MM.1S (cell line): Measurements from ENCODE around the gene TREML1.

Experiments
- DNase-seq: peaks from one replicate; pipeline ENCODE4 v3.0.0-alpha.2; 2015
- H2AFZ ChIP-seq: fragments of 300-600 bp; sonication (generic); 2 replicates; pipeline ENCODE4 v1.6.0; 2016; ENCODE audit warnings: antibody characterized with exemption, low read length
- H3F3A ChIP-seq: fragments of 300-600 bp; sonication (generic); 2 replicates; pipeline ENCODE4 v1.6.1; 2016; ENCODE audit warnings: mild to moderate bottlenecking, antibody characterized with exemption, low read length, moderate library complexity, mixed read lengths; ENCODE audit not compliant: insufficient read depth
- H3K27ac ChIP-seq: fragments of 300-600 bp; sonication (generic); 2 replicates; pipeline ENCODE4 v1.5.1; 2016; ENCODE audit warnings: mild to moderate bottlenecking, low read length
- H3K27me3 ChIP-seq: fragments of 300-600 bp; sonication (generic); replicated peaks from 2 replicates; pipeline ENCODE4 v1.6.0; 2016; ENCODE audit warnings: low read length; ENCODE audit not compliant: insufficient read depth
- H3K36me3 ChIP-seq: fragments of 300-600 bp; sonication (generic); replicated peaks from 2 replicates; pipeline ENCODE4 v1.6.1; 2016; ENCODE audit warnings: mild to moderate bottlenecking, low read length, mixed read lengths; ENCODE audit not compliant: insufficient read depth
- H3K4me1 ChIP-seq: fragments of 300-600 bp; sonication (generic); 2 replicates; pipeline ENCODE4 v1.6.1; 2016; ENCODE audit warnings: low read length, mixed read lengths
- H3K4me2 ChIP-seq: fragments of 300-600 bp; sonication (generic); 2 replicates; pipeline ENCODE4 v1.6.0; 2016; ENCODE audit warnings: low read depth, low read length
- H3K4me3 ChIP-seq: fragments of 300-600 bp; sonication (generic); 2 replicates; pipeline ENCODE4 v1.5.1; 2016; ENCODE audit warnings: low read length, mixed read lengths
- H3K79me2 ChIP-seq: fragments of 300-600 bp; sonication (generic); 2 replicates; pipeline ENCODE4 v1.6.1; 2016; ENCODE audit warnings: mixed run types, low read length, mixed read lengths
- H3K9ac ChIP-seq: fragments of 300-600 bp; sonication (generic); 2 replicates; pipeline ENCODE4 v1.6.1; 2016; ENCODE audit warnings: low read length, mixed read lengths
- H3K9me2 ChIP-seq: fragments of 300-600 bp; sonication (generic); replicated peaks from 2 replicates; pipeline ENCODE4 v1.6.1; 2016; ENCODE audit warnings: mild to moderate bottlenecking, low read length, mixed read lengths; ENCODE audit not compliant: insufficient read depth
- H3K9me3 ChIP-seq: fragments of 300-600 bp; sonication (generic); replicated peaks from 2 replicates; pipeline ENCODE4 v1.6.1; 2016; ENCODE audit warnings: mild to moderate bottlenecking, low read length, mixed read lengths; ENCODE audit not compliant: insufficient read depth
- H4K20me1 ChIP-seq: fragments of 300-600 bp; sonication (generic); 2 replicates; pipeline ENCODE4 v1.6.1; 2016; ENCODE audit warnings: mild to moderate bottlenecking, low read length, moderate library complexity, mixed read lengths; ENCODE audit not compliant: insufficient read depth
- CTCF ChIP-seq: fragments of 300-600 bp; sonication (generic); IDR thresholded peaks from 2 replicates; pipeline ENCODE4 v1.5.1; 2016; ENCODE audit warnings: antibody characterized with exemption, low read length, mixed read lengths
- EZH2 ChIP-seq: fragments of 300-600 bp; sonication (generic); optimal IDR thresholded peaks from 2 replicates; pipeline ENCODE3; 2017; ENCODE audit warnings: low read depth, mild to moderate bottlenecking, antibody characterized with exemption, low read length, mixed read lengths
- EZH2phosphoT487 ChIP-seq: fragments of 300-600 bp; sonication (generic); IDR thresholded peaks from 2 replicates; pipeline ENCODE4 v1.6.1; 2018; ENCODE audit warnings: antibody characterized with exemption, low read length

The TREML1 gene

GRCh38 chr6:41167173-41167963 is 13.2 kb upstream of the TREML1 start:
- Histone ChIP-seq H3K4me2 (no peak overlapping the region), H3K79me2 (no peaks in the 10 kb centered on the region), H4K20me1 (no peaks in the 10 kb centered on the region), H3K9me2 (no peaks in the 10 kb centered on the region), H3K36me3 (no peaks in the 10 kb centered on the region), H3K27me3 (no peaks in the 10 kb centered on the region), H3K4me3 (no peak overlapping the region), H3K4me1 (no peaks in the 10 kb centered on the region), H3F3A (no peaks in the 10 kb centered on the region), H3K9ac (no peak overlapping the region), H3K27ac (no peak overlapping the region), H2AFZ (no peak overlapping the region), H3K9me3 (no peaks in the 10 kb centered on the region)
- TF ChIP-seq CTCF (no peak), EZH2phosphoT487 (no peak), EZH2 (no peak)
- no peak for DNase-seq

GRCh38 chr6:41164551-41165120 is 10.5 kb upstream of the TREML1 start:
- no peak for DNase-seq
- Histone ChIP-seq H3K9me2 (no peaks in the 10 kb centered on the region), H3K27me3 (no peaks in the 10 kb centered on the region), H3F3A (no peaks in the 10 kb centered on the region), H3K4me2 (no peak overlapping the region), H4K20me1 (no peaks in the 10 kb centered on the region), H3K9me3 (no peaks in the 10 kb centered on the region), H3K79me2 (no peaks in the 10 kb centered on the region), H3K36me3 (no peaks in the 10 kb centered on the region), H3K4me3 (no peak overlapping the region), H3K4me1 (no peaks in the 10 kb centered on the region), H2AFZ (no peak overlapping the region), H3K9ac (no peak overlapping the region), H3K27ac (no peak overlapping the region)
- TF ChIP-seq EZH2phosphoT487 = no peak
- no peak for TF ChIP-seq EZH2
- no peak for TF ChIP-seq CTCF

GRCh38 chr6:41163419-41163717 is 9.2 kb upstream of the TREML1 start:
- Histone ChIP-seq H3K4me3 (no peak overlapping the region), H3K27ac (no peak overlapping the region), H3K79me2 (no peaks in the 10 kb centered on the region), H3K9me2 (no peaks in the 10 kb centered on the region), H2AFZ (no peak overlapping the region), H3K4me2 (no peak overlapping the region), H3K36me3 (no peaks in the 10 kb centered on the region), H3K4me1 (no peaks in the 10 kb centered on the region), H4K20me1 (no peaks in the 10 kb centered on the region), H3K27me3 (no peaks in the 10 kb centered on the region), H3K9ac (no peak overlapping the region), H3F3A (no peaks in the 10 kb centered on the region), H3K9me3 (no peaks in the 10 kb centered on the region)
- DNase-seq = no peak
- TF ChIP-seq EZH2phosphoT487 (no peak), EZH2 (no peak), CTCF (no peak)
